Neural cell (in vitro differentiated cells): ENCODE measurements around the gene C18orf54. TPM values are rescaled to one million over a fixed set of nuclear protein-coding genes. Genes with fewer than 3 reads are reported as not detected.

Source experiments
- H2AFZ ChIP-seq: fragments of 200-600, 300-800 bp; sonication (generic), shearing (Covaris generic); 2 replicates; pipeline ENCODE4 v1.6.0; 2014; ENCODE audit warnings: low read depth, mild to moderate bottlenecking, antibody characterized with exemption, low read length, moderate library complexity
- H3F3A ChIP-seq: fragments of 200-600 bp; shearing (Covaris generic); 2 replicates; pipeline ENCODE4 v1.6.1; 2016; ENCODE audit warnings: mild to moderate bottlenecking, moderate library complexity, mixed read lengths, antibody characterized with exemption, low read length; ENCODE audit not compliant: insufficient read depth, poor library complexity, severe bottlenecking
- H3K27ac ChIP-seq: fragments of 200-600, 300-800 bp; sonication (generic), shearing (Covaris generic); 2 replicates; pipeline ENCODE4 v1.5.1; 2014; ENCODE audit warnings: mild to moderate bottlenecking, low read length, moderate library complexity
- H3K27me3 ChIP-seq: fragments of 300-800, 200-600 bp; sonication (generic), shearing (Covaris generic); 2 replicates; pipeline ENCODE4 v1.6.0; 2014; ENCODE audit warnings: mild to moderate bottlenecking, low read depth, low read length, moderate library complexity; ENCODE audit not compliant: insufficient read depth
- H3K36me3 ChIP-seq: fragments of 300-800, 200-600 bp; sonication (generic), shearing (Covaris generic); 2 replicates; pipeline ENCODE4 v1.5.1; 2014; ENCODE audit warnings: mild to moderate bottlenecking, antibody characterized with exemption, low read length, moderate library complexity; ENCODE audit not compliant: insufficient read depth
- H3K4me2 ChIP-seq: fragments of 300-800, 200-600 bp; sonication (generic), shearing (Covaris generic); 2 replicates; pipeline ENCODE4 v1.6.0; 2014; ENCODE audit warnings: mild to moderate bottlenecking, low read length
- H3K4me3 ChIP-seq: fragments of 300-800, 200-600 bp; sonication (generic), shearing (Covaris generic); 2 replicates; pipeline ENCODE4 v1.5.1; 2014; ENCODE audit warnings: mild to moderate bottlenecking, low read length, moderate library complexity
- H3K79me2 ChIP-seq: fragments of 200-600 bp; shearing (Covaris generic); replicated peaks from 2 replicates; pipeline ENCODE4 v1.6.0; 2014; ENCODE audit warnings: mild to moderate bottlenecking, low read length, moderate library complexity; ENCODE audit not compliant: insufficient read depth
- H3K9ac ChIP-seq: fragments of 300-800, 200-600 bp; sonication (generic), shearing (Covaris generic); 2 replicates; pipeline ENCODE4 v1.6.1; 2016; ENCODE audit warnings: mild to moderate bottlenecking, low read length, mixed read lengths
- H3K9me2 ChIP-seq: fragments of 200-600 bp; shearing (Covaris generic); 2 replicates; pipeline ENCODE4 v1.6.1; 2016; ENCODE audit warnings: mild to moderate bottlenecking, low read length, mixed read lengths; ENCODE audit not compliant: insufficient read depth
- H3K9me3 ChIP-seq: fragments of 200-600, 300-800 bp; sonication (generic), shearing (Covaris generic); 2 replicates; pipeline ENCODE4 v1.6.1; 2016; ENCODE audit warnings: mild to moderate bottlenecking, mixed run types, low read length, moderate library complexity, mixed read lengths
- H4K20me1 ChIP-seq: fragments of 200-600 bp; shearing (Covaris generic); 2 replicates; pipeline ENCODE4 v1.6.1; 2016; ENCODE audit warnings: mild to moderate bottlenecking, mixed run types; ENCODE audit not compliant: insufficient read depth
- CTCF ChIP-seq: fragments of 450-650 bp; IDR thresholded peaks from 2 replicates; pipeline ENCODE4 v1.5.1; 2014; ENCODE audit warnings: antibody characterized with exemption, mild to moderate bottlenecking, moderate library complexity; ENCODE audit not compliant: poor library complexity, severe bottlenecking
- EP300 ChIP-seq: fragments of 450-650 bp; conservative IDR thresholded peaks from 2 replicates; pipeline ENCODE4 v1.6.1; 2014; ENCODE audit warnings: antibody characterized with exemption, mild to moderate bottlenecking, moderate library complexity; ENCODE audit not compliant: poor library complexity, severe bottlenecking
- EZH2 ChIP-seq: fragments of 200-600, 300-800 bp; shearing (Covaris generic), sonication (generic); IDR thresholded peaks from 2 replicates; pipeline ENCODE4 v1.6.1; 2014; ENCODE audit warnings: antibody characterized with exemption, low read length, borderline replicate concordance, mild to moderate bottlenecking; ENCODE audit not compliant: insufficient read depth, poor library complexity, severe bottlenecking
- MXI1 ChIP-seq: fragments of 450-650 bp; conservative IDR thresholded peaks from 2 replicates; pipeline ENCODE4 v1.6.1; 2014; ENCODE audit warnings: antibody characterized with exemption, mild to moderate bottlenecking; ENCODE audit not compliant: poor library complexity, severe bottlenecking
- POLR2AphosphoS5 ChIP-seq: IDR thresholded peaks from 2 replicates; pipeline ENCODE4 v1.6.1; 2012
- RAD21 ChIP-seq: fragments of 450-650 bp; conservative IDR thresholded peaks from 2 replicates; pipeline ENCODE4 v1.6.1; 2014; ENCODE audit warnings: antibody characterized with exemption, mild to moderate bottlenecking, moderate library complexity
- REST ChIP-seq: IDR thresholded peaks from 2 replicates; pipeline ENCODE4 v1.6.1; 2012; ENCODE audit warnings: borderline replicate concordance
- SMC3 ChIP-seq: fragments of 450-650 bp; conservative IDR thresholded peaks from 2 replicates; pipeline ENCODE4 v1.6.1; 2014; ENCODE audit warnings: antibody characterized with exemption, mild to moderate bottlenecking, moderate library complexity; ENCODE audit not compliant: poor library complexity
- TAF1 ChIP-seq: IDR thresholded peaks from 2 replicates; pipeline ENCODE4 v1.6.1; 2012; ENCODE audit warnings: low read depth
- polyA plus RNA-seq: library from polyadenylated mRNA; depleted of rRNA; stranded (reverse); fragments of >200 nt; gene quantifications from 2 replicates; pipeline ENCODE4 v1.2.3, GENCODE V29; 2014

The C18orf54 gene
- polyA plus RNA-seq, 1 donor from 2014 or later: 2.2 TPM

GRCh38 chr18:54358495-54359040 is 862 bp downstream of the C18orf54 start:
- TF ChIP-seq TAF1 (no peak), REST (no peak), EP300 (no peak), RAD21 (no peak), CTCF (no peak), EZH2 (no peak), SMC3 (no peak), MXI1 (no peak), POLR2AphosphoS5 (no peak)
- H3K27me3 ChIP-seq: no peaks in the 10 kb centered on the region
- H3K9ac ChIP-seq: peak overlapping the region; percentile 79
- no peaks in the 10 kb centered on the region for H3K9me2 ChIP-seq
- no peaks in the 10 kb centered on the region for H3F3A ChIP-seq
- peak overlapping the region; percentile 89 for H3K4me2 ChIP-seq
- peaks cover 10% of the 10 kb centered on the region for H3K79me2 ChIP-seq
- peak overlapping the region; percentile 68 for H2AFZ ChIP-seq
- no peaks in the 10 kb centered on the region for H4K20me1 ChIP-seq
- H3K4me3 ChIP-seq: peak overlapping the region; percentile 79
- H3K9me3 ChIP-seq: no peaks in the 10 kb centered on the region
- H3K27ac ChIP-seq: no peak overlapping the region
- no peaks in the 10 kb centered on the region for H3K36me3 ChIP-seq

GRCh38 chr18:54359233-54359632 is 1.5 kb downstream of the C18orf54 start:
- H3K36me3 ChIP-seq: no peaks in the 10 kb centered on the region
- H3K27me3 ChIP-seq: no peaks in the 10 kb centered on the region
- no peak for TF ChIP-seq POLR2AphosphoS5
- no peak for TF ChIP-seq SMC3
- no peak for TF ChIP-seq REST
- TF ChIP-seq EZH2: no peak
- TF ChIP-seq EP300: no peak
- H3K27ac ChIP-seq: no peak overlapping the region
- H3K9me3 ChIP-seq: no peaks in the 10 kb centered on the region
- H3K9ac ChIP-seq: no peak overlapping the region
- no peak overlapping the region for H2AFZ ChIP-seq
- H4K20me1 ChIP-seq: no peaks in the 10 kb centered on the region
- no peaks in the 10 kb centered on the region for H3K9me2 ChIP-seq
- H3F3A ChIP-seq: no peaks in the 10 kb centered on the region
- H3K4me2 ChIP-seq: peak overlapping the region; percentile 89
- peak overlapping the region; percentile 79 for H3K4me3 ChIP-seq
- peaks cover 10% of the 10 kb centered on the region for H3K79me2 ChIP-seq
